Mucosa of stomach (tissue), 1 donor: ENCODE results near the gene S1PR3.

Source experiments
- H3K27me3 ChIP-seq: one replicate; pipeline ENCODE4 v1.7.0; 2013; ENCODE audit warnings: mild to moderate bottlenecking, low read length; ENCODE audit not compliant: control insufficient read depth, insufficient read depth
- H3K36me3 ChIP-seq: one replicate; pipeline ENCODE4 v1.7.0; 2013; ENCODE audit warnings: low read length; ENCODE audit not compliant: control insufficient read depth, insufficient read depth
- H3K4me1 ChIP-seq: one replicate; pipeline ENCODE4 v1.7.0; 2013; ENCODE audit warnings: mild to moderate bottlenecking, low read length; ENCODE audit not compliant: control insufficient read depth, insufficient read depth
- H3K4me3 ChIP-seq: one replicate; pipeline ENCODE4 v1.7.0; 2013; ENCODE audit warnings: low read length
- H3K9ac ChIP-seq: one replicate; pipeline ENCODE4 v1.7.0; 2013; ENCODE audit warnings: mild to moderate bottlenecking, low read length, moderate library complexity
- H3K9me3 ChIP-seq: one replicate; pipeline ENCODE4 v1.7.0; 2013; ENCODE audit warnings: mild to moderate bottlenecking, low read length, moderate library complexity; ENCODE audit not compliant: control insufficient read depth
- donor health status: Pancreatic carcinoma.

Gene S1PR3

DNA sequence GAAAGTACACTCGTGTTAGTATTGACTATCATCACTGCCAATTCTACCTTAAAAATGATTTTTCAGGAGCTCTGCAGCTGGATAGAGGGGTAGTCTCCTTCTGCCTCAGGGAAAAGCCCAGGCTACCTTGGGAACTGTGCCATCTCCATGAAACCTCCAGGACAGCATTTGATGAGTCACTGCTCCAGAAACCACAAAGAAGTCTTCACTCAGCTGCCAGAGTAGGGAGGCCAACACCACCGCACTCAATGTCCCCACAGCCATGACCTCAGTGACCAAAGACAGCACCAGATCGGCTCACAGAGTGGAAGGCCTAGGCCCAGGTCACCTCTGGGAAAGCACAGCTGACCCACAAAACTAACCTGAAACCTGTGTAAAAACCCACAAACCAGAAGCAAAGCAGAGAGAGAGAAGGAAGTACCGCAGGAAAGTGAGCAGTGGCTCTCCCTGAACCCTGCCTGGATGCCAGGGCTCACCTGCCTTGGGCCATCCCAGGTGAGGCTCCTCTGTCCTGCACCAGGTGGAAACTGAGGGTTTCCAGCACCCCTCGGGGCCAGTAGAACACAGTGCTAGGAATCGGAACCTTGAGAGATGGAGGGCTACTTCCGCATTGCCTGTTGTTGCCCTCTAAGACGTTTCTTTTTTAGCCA lies 30.0 kb downstream of the S1PR3 start:
- Histone ChIP-seq H3K27me3 (no peaks in the 10 kb centered on the region), H3K4me1 (peaks cover 28% of the 10 kb centered on the region), H3K9ac (no peak overlapping the region), H3K4me3 (no peak overlapping the region), H3K9me3 (no peaks in the 10 kb centered on the region), H3K36me3 (no peaks in the 10 kb centered on the region)

DNA sequence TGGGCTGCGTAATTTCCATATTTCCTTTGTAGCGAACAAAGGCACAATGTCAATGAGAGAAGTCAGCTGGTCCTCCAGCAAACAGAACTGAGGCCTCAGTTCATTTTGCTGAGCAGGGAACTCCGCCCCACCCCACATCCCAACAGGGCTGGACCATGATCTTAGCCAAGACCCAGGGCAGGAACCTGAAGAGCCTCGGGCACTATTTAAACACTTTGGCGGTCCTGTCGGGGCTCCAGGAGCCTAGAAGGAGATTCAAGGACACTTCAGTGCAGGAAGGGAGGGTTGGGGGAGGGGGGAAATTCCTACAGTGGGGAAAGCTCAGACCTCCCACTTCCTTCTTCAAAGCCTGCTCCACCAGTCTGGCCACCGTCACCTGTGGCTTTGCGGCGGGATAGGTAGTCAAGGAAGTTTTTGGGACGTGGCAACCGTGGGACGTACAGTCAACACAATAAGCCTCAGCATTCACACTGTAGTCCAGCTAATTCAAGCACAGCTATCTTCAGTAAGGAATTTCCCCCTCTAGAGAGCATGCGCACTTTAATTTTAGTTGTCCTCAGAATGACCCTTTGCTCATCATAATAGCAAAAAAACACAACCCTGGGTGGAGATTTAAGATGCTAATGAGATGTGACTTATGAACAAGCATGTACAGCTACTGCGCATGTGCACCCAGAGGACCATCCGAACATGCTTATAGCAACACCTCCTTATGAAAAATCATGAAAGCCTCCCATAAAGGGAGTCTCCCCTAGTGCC lies 30.9 kb downstream of the S1PR3 start:
- no peaks in the 10 kb centered on the region for H3K27me3 ChIP-seq
- H3K36me3 ChIP-seq, result no peaks in the 10 kb centered on the region
- peak overlapping the region; percentile 7 for H3K9ac ChIP-seq
- no peaks in the 10 kb centered on the region for H3K9me3 ChIP-seq
- peaks cover 28% of the 10 kb centered on the region for H3K4me1 ChIP-seq
- H3K4me3 ChIP-seq, result no peak overlapping the region

- Histone ChIP-seq H3K4me1 (peaks cover 28% of the 10 kb centered on the region), H3K9me3 (no peaks in the 10 kb centered on the region), H3K4me3 (no peak overlapping the region), H3K27me3 (no peaks in the 10 kb centered on the region), H3K36me3 (no peaks in the 10 kb centered on the region), H3K9ac (no peak overlapping the region)
Observed at GRCh38 chr9:89022902-89023301, 31.6 kb downstream of the S1PR3 start.

DNA sequence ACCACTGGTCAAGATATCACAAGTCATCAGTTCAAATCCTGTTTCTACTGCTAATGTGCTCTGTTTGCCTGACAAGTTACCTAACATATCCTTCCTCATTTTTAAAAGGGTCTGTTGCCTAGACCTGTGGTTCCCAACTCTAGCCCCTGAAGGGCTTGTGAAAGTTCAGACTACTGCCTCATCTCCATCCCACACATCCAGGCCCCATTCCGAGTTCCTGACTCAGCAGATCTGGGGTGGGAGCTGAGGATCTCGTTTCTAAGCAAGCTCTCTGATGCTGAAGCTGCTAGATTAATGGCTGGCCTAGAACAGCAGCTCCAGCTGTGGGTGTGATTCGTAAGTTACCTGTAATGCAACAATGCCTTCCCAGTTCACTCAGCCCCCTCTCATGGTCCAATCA lies 32.5 kb downstream of the S1PR3 start:
- no peaks in the 10 kb centered on the region for H3K9me3 ChIP-seq
- no peak overlapping the region for H3K4me3 ChIP-seq
- H3K27me3 ChIP-seq, result no peaks in the 10 kb centered on the region
- no peak overlapping the region for H3K9ac ChIP-seq
- peaks cover 28% of the 10 kb centered on the region for H3K4me1 ChIP-seq
- no peaks in the 10 kb centered on the region for H3K36me3 ChIP-seq

DNA sequence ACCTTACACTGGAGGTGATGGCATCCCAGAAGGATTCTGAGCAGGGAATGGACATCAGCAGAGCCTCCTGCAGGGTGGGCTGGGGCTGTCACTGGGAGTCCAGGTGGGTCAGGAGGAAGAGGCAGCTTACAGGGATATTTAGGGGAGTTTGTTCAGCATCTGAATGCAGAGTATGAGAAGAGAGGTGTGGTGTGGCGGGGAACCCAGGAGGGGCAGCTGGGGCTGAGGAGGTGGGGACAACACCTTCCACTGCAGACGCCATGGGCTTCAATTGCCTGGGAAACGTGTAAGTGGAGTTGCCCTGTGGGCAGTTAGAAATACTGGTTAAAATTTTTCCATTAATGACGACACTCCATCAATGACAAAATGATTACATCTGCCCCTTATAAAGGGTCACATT lies 33.5 kb downstream of the S1PR3 start:
- H3K36me3 ChIP-seq, result no peaks in the 10 kb centered on the region
- H3K4me3 ChIP-seq, result no peak overlapping the region
- no peak overlapping the region for H3K9ac ChIP-seq
- H3K4me1 ChIP-seq, result peaks cover 28% of the 10 kb centered on the region
- no peaks in the 10 kb centered on the region for H3K27me3 ChIP-seq
- H3K9me3 ChIP-seq, result no peaks in the 10 kb centered on the region

DNA sequence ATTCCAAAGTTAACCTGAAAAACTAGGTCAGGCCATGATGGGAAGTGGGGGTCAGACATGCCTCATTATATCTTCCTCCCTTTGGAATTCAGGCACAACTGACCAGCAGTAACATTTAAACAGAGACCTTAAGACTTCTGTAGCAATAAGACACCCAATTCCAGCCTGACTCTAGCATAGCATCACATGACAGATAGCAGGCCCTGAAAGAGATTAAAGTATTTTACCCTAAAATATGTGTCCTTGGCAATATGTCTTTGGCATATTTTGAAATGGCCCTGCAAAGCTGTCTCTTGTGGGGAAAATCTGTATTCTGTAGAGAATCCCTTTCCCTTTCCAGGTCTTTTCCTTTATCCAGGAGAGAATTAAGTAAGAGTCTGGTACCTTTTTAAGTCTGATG lies 34.3 kb downstream of the S1PR3 start:
- no peak overlapping the region for H3K9ac ChIP-seq
- H3K36me3 ChIP-seq, result no peaks in the 10 kb centered on the region
- H3K27me3 ChIP-seq, result no peaks in the 10 kb centered on the region
- no peak overlapping the region for H3K4me3 ChIP-seq
- H3K9me3 ChIP-seq, result no peaks in the 10 kb centered on the region
- H3K4me1 ChIP-seq, result peaks cover 28% of the 10 kb centered on the region

GRCh38 chr9:89026876-89027275 lies 35.6 kb downstream of the S1PR3 start:
- Histone ChIP-seq H3K36me3 (no peaks in the 10 kb centered on the region), H3K4me3 (no peak overlapping the region), H3K27me3 (no peaks in the 10 kb centered on the region), H3K9me3 (no peaks in the 10 kb centered on the region), H3K4me1 (peaks cover 15% of the 10 kb centered on the region), H3K9ac (no peak overlapping the region)

DNA sequence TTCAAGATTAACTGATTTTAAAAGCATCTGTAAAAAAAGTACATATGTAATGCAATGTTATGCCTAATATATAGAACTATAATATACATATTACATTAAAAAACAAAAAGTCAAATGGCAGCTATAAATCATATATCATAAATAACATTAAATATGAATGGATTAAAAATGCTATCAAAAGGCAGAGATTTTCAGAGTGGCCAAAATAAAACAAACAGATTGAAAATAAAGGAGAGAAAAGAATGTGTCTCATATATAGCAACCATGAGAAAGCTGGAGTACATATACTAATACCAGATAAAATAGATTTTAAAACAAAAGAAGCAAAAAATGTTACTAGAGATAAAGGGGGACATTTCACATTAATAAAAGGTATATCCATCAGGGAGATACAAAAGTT lies 38.5 kb downstream of the S1PR3 start:
- no peaks in the 10 kb centered on the region for H3K9me3 ChIP-seq
- no peaks in the 10 kb centered on the region for H3K27me3 ChIP-seq
- H3K36me3 ChIP-seq, result no peaks in the 10 kb centered on the region
- H3K9ac ChIP-seq, result no peak overlapping the region
- H3K4me3 ChIP-seq, result no peak overlapping the region
- H3K4me1 ChIP-seq, result no peaks in the 10 kb centered on the region

GRCh38 chr9:89032173-89032572 lies 40.9 kb downstream of the S1PR3 start:
- Histone ChIP-seq H3K27me3 (no peaks in the 10 kb centered on the region), H3K4me1 (no peaks in the 10 kb centered on the region), H3K4me3 (no peak overlapping the region), H3K36me3 (no peaks in the 10 kb centered on the region), H3K9me3 (no peaks in the 10 kb centered on the region), H3K9ac (no peak overlapping the region)

GRCh38 chr9:89032661-89033060 lies 41.4 kb downstream of the S1PR3 start:
- H3K4me3 ChIP-seq, result no peak overlapping the region
- no peaks in the 10 kb centered on the region for H3K9me3 ChIP-seq
- H3K4me1 ChIP-seq, result no peaks in the 10 kb centered on the region
- H3K27me3 ChIP-seq, result no peaks in the 10 kb centered on the region
- no peak overlapping the region for H3K9ac ChIP-seq
- no peaks in the 10 kb centered on the region for H3K36me3 ChIP-seq

GRCh38 chr9:89036383-89036782 lies 45.1 kb downstream of the S1PR3 start:
- Histone ChIP-seq H3K9me3 (no peaks in the 10 kb centered on the region), H3K4me3 (no peak overlapping the region), H3K36me3 (no peaks in the 10 kb centered on the region), H3K4me1 (no peaks in the 10 kb centered on the region), H3K9ac (no peak overlapping the region), H3K27me3 (no peaks in the 10 kb centered on the region)

DNA sequence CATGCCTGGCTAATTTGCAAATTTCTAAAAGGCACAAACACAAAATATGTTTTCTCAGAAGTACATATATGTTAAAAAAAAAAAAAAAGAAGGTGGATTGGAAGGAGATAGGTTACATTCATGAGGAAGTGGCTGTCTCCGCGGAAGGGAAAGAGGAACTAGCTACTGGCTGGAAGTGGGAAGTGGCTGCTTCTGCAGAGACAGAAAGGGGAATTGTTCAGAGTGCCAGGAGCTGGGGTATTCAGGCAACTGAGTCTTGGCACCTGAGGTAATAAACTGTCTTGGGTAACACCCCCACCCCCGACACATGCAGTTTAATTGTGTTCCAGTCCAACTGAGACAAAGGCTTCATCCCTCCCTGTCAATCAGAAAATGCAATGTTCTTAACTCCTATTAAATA lies 45.6 kb downstream of the S1PR3 start:
- Histone ChIP-seq H3K27me3 (no peaks in the 10 kb centered on the region), H3K4me3 (no peak overlapping the region), H3K4me1 (no peaks in the 10 kb centered on the region), H3K36me3 (no peaks in the 10 kb centered on the region), H3K9ac (no peak overlapping the region), H3K9me3 (no peaks in the 10 kb centered on the region)
